IPS-20b (cell line): Measurements from ENCODE around the gene SDHB.

Experiments used
- H3K27ac ChIP-seq: one replicate; pipeline ENCODE4 v1.5.1; 2013; ENCODE audit warnings: low read length
- H3K27me3 ChIP-seq: 2 replicates; pipeline ENCODE4 v1.6.1; 2013; ENCODE audit warnings: mild to moderate bottlenecking, low read length, inconsistent platforms; ENCODE audit not compliant: insufficient read depth
- H3K36me3 ChIP-seq: 2 replicates; pipeline ENCODE4 v1.6.1; 2013; ENCODE audit warnings: low read depth, mild to moderate bottlenecking, inconsistent platforms, low read length, moderate library complexity; ENCODE audit not compliant: insufficient read depth
- H3K4me1 ChIP-seq: 2 replicates; pipeline ENCODE4 v1.6.1; 2013; ENCODE audit warnings: mild to moderate bottlenecking, control low read depth, inconsistent platforms, low read length, moderate library complexity; ENCODE audit not compliant: insufficient read depth
- H3K4me3 ChIP-seq: 2 replicates; pipeline ENCODE4 v1.5.1; 2013; ENCODE audit warnings: mild to moderate bottlenecking, low read length, inconsistent platforms
- H3K9ac ChIP-seq: 2 replicates; pipeline ENCODE4 v1.6.1; 2013; ENCODE audit warnings: low read depth, mild to moderate bottlenecking, inconsistent platforms, low read length, moderate library complexity
- H3K9me3 ChIP-seq: 2 replicates; pipeline ENCODE4 v1.6.1; 2013; ENCODE audit warnings: mild to moderate bottlenecking, low read depth, low read length, inconsistent platforms; ENCODE audit not compliant: insufficient read depth

SDHB gene

DNA sequence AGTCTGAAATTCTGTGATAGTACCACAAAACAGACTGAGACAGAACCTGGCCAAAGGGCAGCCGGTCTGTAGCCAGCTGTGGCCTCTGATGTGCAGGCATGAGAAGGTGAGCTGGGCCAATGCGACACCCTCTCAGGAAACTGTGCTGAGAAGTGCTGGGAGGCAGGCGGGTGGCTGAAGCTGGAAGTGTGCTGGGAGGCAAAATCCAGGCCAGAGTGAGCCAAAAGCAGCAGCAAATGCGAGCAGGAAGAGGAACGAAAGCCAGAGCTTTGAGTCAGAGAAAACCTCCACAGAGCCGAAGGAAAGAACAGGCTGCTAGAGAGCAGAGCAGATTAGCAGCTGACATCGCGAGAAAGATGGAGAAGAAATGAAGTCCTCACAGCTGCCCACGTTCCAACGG, 31.9 kb downstream of the SDHB start:
- Histone ChIP-seq H3K27me3 (no peaks in the 10 kb centered on the region), H3K4me3 (no peak overlapping the region), H3K36me3 (peaks cover 91% of the 10 kb centered on the region), H3K9ac (no peak overlapping the region), H3K4me1 (no peaks in the 10 kb centered on the region), H3K27ac (no peak overlapping the region), H3K9me3 (no peaks in the 10 kb centered on the region)

DNA sequence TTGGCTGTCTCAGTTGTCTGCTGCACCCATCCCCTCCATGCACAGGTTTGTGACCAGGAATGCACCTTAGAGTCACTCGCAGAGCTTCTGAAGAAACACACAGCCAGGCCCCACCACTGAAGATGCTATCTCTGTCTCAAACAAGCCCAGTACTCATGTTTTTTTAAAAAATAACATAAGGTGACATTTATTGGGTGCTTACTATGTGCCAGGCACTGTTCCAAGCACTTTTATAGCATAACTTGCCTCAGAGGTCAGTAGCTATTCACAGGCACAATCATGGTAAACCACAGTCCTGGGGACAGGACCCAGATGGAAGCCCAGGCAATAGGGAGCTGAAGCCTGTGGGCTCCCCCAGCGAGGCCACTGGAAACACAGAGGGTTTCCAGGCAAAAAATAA, 33.3 kb downstream of the SDHB start:
- Histone ChIP-seq H3K36me3 (peaks cover 78% of the 10 kb centered on the region), H3K27ac (no peak overlapping the region), H3K4me1 (peaks cover 6% of the 10 kb centered on the region; the same call in 1 of the 2 replicates), H3K27me3 (no peaks in the 10 kb centered on the region), H3K4me3 (no peak overlapping the region), H3K9me3 (no peaks in the 10 kb centered on the region), H3K9ac (no peak overlapping the region)

DNA sequence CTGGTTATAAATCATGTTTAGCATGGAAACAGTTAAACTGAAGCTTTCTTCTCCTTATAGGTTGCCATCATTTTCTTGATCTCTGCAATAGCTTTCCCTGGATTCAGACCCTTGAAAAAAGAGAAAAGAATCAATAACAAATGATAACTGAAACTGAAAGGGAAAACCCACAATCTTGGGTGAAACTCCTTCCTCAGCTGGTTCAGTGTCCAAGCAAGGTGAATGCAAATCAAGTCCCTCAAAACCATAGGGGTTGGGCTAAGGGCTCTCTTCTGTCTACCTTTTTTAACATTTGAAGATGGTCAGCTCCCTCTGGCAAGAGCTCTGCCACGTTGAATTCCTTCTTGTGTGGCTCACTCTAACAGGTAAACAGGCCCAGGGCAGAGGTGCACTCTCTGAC, 35.0 kb downstream of the SDHB start:
- no peaks in the 10 kb centered on the region for H3K9me3 ChIP-seq
- no peak overlapping the region for H3K9ac ChIP-seq
- peaks cover 62% of the 10 kb centered on the region for H3K36me3 ChIP-seq
- peaks cover 16% of the 10 kb centered on the region; the same call in 1 of the 2 replicates for H3K4me1 ChIP-seq
- no peaks in the 10 kb centered on the region for H3K27me3 ChIP-seq
- no peak overlapping the region for H3K4me3 ChIP-seq
- H3K27ac ChIP-seq, result no peak overlapping the region

DNA sequence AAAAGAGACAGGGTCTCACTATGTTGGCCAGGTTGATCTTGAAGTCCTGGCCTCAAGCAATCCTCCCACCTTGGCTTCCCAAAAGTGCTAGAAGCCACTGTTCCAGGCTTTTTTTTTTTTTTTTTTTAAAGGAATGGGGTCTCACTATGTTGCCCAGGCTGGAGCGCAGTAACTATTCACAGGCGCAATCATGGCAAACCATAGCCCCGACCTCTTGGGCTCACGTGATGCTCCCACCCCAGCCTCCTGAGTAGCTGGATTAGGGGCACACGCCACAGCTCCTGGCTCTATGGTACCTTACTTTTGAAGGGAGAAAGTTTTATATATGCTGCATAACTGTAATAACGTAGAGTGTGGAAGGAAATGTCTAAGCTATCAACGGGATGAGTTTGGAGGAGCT, 36.4 kb downstream of the SDHB start:
- Histone ChIP-seq H3K4me1 (peaks cover 28% of the 10 kb centered on the region), H3K27ac (no peak overlapping the region), H3K36me3 (peaks cover 47% of the 10 kb centered on the region), H3K27me3 (no peaks in the 10 kb centered on the region), H3K4me3 (no peak overlapping the region), H3K9me3 (no peaks in the 10 kb centered on the region), H3K9ac (no peak overlapping the region)

DNA sequence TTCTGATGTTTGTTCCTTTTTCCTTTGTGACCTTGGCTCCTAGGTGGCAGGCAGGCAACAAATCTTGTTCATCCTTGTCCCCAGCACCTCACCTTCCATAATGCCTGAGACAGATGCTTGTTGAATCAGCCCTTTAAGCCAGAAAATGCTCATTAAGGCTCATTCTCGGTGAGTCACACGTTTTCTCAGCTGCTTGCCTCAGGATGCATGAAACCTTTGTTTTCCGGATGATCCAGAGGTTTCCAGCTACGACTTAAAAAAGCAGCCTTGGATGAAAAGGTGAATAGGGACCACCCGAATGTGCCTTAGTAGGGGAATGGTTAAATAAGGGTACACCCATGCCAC, 37.5 kb downstream of the SDHB start:
- H3K27me3 ChIP-seq, result no peaks in the 10 kb centered on the region
- H3K9ac ChIP-seq, result peak overlapping the region; percentile 6; the same call in 1 of the 2 replicates
- H3K9me3 ChIP-seq, result no peaks in the 10 kb centered on the region
- H3K27ac ChIP-seq, result no peak overlapping the region
- H3K4me3 ChIP-seq, result no peak overlapping the region
- H3K36me3 ChIP-seq, result peaks cover 36% of the 10 kb centered on the region
- peaks cover 32% of the 10 kb centered on the region for H3K4me1 ChIP-seq

DNA sequence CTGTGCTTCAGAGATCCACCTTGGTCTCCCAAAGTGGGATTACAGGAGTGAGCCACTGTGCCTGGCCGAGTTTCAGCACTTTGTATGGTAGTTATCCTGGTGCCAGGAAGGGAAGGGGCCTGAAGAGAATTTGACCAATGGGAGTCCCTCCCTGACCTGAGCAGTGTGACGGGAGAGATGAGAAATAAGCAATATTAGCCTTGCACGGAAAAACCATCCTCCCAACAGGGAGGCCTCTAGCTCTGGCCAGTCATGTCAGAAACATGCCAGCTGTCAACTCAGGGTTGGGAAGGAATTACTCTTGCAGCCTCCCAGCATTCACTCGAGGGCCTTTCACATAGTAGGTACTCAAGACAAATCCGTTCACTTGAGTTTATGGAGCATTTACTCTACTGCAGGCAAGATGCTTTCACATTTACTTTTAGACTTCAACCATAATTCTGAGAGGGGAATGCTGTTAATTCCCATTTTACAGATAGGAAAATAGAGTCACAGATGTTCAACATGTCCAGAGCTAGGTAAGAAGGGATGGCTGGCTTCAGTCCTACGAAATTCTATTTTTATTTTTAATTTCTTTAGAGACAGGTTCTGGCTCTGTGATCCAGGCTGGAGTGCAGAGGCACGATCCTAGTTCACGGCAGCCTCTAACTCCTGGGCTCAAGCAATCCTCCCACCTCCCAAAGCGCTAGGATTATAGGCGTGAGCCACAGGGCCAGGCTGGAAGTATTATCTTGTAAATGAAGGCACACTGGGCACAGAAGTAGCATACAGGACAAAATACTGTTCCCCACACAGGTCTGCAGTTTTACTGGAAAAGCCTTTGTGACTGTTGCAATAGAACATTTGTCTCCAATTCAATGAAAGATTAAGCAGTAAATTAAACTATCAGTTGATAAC, 38.9 kb downstream of the SDHB start:
- H3K9ac ChIP-seq, result no peak overlapping the region
- no peak overlapping the region for H3K27ac ChIP-seq
- H3K4me1 ChIP-seq, result peaks cover 37% of the 10 kb centered on the region

DNA sequence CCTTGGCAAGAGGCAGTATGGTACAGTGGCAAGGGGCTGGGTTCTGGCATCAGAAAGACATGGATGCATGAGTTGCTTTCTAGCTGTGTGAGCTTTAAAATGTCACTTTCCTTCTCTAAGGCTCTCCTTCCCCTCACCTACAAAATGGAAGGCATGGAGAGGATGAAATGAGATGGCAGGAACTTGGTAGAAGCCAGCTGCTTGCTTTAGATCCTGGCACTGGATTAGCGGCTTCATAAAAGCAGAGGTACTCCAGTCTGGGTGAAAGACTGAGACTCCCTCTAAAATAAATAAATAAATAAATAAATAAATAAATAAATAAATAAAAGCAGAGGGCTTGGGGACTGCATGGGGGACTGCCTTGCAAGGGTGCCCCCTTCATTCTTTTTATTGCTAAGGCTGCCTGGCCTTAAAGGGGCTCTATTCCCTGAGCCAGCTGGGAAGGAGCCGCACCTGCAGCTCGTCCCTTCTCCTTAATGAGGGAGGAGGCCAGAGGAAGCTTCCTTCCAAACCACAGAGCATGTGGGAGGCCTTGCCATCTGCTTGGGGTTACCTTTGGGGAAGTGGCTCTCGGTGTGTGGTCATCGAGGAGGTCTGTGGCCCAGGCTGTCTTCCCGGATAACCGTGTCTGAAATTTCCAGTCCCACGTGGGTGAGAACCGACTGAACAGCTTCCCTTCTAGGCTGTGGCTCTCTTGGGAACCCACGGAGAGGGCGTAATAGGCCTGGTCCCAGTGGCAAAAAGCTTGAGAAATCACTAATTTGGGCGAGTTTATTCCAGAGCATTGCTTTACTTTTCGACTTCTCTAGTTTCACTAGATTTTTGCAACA, 40.1 kb downstream of the SDHB start:
- Histone ChIP-seq H3K9me3 (no peaks in the 10 kb centered on the region), H3K4me3 (no peak overlapping the region; the same call in 1 of the 2 replicates), H3K36me3 (peaks cover 10% of the 10 kb centered on the region), H3K4me1 (peaks cover 37% of the 10 kb centered on the region), H3K27me3 (0 out of 2 replicates have a peak, but pooled peaks cover 5% of the 10 kb centered on the region), H3K9ac (no peak overlapping the region; the same call in 1 of the 2 replicates), H3K27ac (no peak overlapping the region)

More for the DNA sequence above, 38.9 kb downstream of the SDHB start:
- H3K36me3 ChIP-seq, result peaks cover 22% of the 10 kb centered on the region
- 0 out of 2 replicates have a peak, but pooled peaks cover 5% of the 10 kb centered on the region for H3K27me3 ChIP-seq
- H3K9me3 ChIP-seq, result no peaks in the 10 kb centered on the region
- H3K4me3 ChIP-seq, result peak overlapping the region; percentile 4; the same call in 1 of the 2 replicates

DNA sequence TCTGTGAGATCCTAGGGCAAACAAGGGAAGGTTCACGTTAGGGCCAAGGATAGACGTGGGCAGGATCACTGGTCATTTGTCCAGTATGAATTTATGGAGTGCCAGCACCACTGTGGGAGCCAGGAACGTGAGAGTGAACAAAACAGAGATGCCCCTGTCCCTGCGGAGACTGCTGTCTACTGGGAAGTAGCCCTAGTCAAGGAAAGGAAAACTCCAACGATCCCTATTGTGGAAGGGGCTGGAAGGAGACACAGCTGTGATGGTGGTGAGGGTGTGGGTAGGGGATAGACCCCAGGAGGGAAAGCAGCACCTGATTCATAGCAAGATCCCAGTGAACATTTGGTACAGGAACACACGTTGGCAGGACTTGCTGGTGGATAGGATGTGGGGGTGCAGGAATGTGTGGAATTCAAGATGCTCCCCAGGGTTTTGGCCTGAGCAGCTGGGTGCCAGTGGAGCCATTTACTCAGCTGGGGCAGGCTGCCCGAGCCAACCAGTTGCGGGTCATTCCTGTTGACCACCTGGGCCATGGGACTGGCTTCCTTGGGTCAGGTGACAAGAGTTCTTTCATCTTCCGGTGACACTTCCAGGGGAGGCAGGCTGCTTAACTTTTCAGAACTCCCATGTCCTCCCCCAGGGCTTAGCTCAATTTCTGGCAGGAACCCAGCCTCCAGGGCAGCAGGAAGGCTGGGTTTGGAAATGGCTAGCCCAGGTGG, 40.9 kb downstream of the SDHB start:
- Histone ChIP-seq H3K4me1 (peaks cover 37% of the 10 kb centered on the region), H3K27ac (no peak overlapping the region), H3K9ac (peak overlapping the region; percentile 20; the same call in 1 of the 2 replicates), H3K9me3 (no peaks in the 10 kb centered on the region), H3K4me3 (peak overlapping the region; percentile 62), H3K36me3 (0 out of 2 replicates have a peak, but pooled peaks cover 3% of the 10 kb centered on the region), H3K27me3 (0 out of 2 replicates have a peak, but pooled peaks cover 5% of the 10 kb centered on the region)

DNA sequence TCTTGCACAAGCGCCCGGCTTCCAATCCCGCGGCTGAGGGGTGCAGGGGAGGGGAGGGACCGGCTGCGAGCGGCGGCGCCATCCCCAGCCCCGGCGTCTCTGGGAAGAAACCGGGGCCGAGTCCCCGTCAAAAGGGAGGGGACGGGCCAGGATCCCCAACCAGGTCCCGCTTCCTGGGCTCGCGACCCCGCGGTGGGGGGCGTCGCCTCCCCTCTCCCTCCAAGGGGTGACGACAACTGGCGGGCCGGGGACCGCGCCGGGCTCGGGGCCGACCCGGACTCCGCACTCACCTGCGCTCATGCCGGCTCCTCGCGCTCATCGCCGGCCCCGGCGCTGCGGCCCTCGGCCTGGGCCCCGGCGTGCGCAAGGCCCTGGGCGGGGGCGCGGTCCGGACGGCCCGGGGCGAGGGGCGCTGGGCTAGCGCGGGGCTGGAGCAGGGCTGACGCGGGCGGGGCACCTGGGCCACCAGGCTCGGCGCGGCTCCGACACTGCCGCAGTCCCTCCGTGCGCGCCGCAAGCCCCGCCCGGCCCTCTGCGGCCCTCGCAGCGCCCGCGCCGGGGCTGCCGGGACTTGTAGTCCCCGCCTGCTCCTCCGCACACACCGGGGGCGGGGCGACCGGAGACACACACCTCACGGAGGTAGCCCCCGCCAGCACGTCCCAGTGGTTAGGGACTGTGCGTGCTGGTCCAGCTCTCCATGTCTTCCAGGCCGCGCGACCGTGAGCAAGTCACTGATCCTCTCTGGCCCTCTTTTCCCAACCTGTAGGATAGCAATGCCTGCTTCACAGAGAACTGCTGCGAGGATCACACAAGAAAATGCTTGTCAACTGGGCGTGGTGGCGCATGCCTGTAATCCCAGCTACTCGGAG, 42.2 kb downstream of the SDHB start, which contains the start of gene ATP13A2:
Gene ATP13A2 (minus strand): TSS at position 490 of the 869 bp plus-strand sequence. CDS start 190 bp downstream, at position 300.
- peak within 1 kb of the TSS; percentile 29; the same call in 1 of the 2 replicates for H3K9ac ChIP-seq
- H3K27ac ChIP-seq, result no peak within 1 kb of the TSS
- 0 out of 2 replicates have a peak, but pooled peaks cover 5% of the 10 kb centered on the region for H3K27me3 ChIP-seq
- no peaks in the 10 kb centered on the region for H3K9me3 ChIP-seq
- peak within 1 kb of the TSS; percentile 79 for H3K4me3 ChIP-seq
- no peaks in the 10 kb centered on the region for H3K36me3 ChIP-seq
- peaks cover 37% of the 10 kb centered on the region for H3K4me1 ChIP-seq

DNA sequence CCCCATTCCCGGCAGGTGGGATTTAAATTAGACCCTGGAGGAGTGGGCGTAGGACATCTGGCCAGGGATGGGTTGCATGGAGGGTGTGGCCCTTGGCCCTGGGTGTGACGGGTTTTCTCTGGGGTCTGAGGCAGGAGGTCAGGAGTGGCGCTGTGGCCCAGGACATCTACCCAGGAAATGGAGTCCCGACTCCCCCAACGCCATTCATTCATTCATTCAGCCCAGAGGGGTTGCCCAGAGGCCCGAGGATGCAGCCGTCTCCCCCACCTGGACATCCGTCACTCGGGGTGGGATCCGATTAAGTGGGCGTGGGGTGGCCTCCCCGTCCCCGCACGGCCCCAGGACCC, 42.8 kb downstream of the SDHB start:
- Histone ChIP-seq H3K4me1 (peaks cover 33% of the 10 kb centered on the region), H3K27ac (no peak overlapping the region), H3K9ac (peak overlapping the region; percentile 8; the same call in 1 of the 2 replicates)

More for the DNA sequence above, 42.8 kb downstream of the SDHB start:
- H3K27me3 ChIP-seq, result 0 out of 2 replicates have a peak, but pooled peaks cover 5% of the 10 kb centered on the region
- H3K36me3 ChIP-seq, result no peaks in the 10 kb centered on the region
- peak overlapping the region; percentile 79 for H3K4me3 ChIP-seq
- no peaks in the 10 kb centered on the region for H3K9me3 ChIP-seq
